ENCODE results near the gene AFAP1L1. TPM values are rescaled to one million over a fixed set of nuclear protein-coding genes. Genes with fewer than 3 reads are reported as not detected.

AFAP1L1 gene
- total and polyA plus RNA-seq, 10 of the 15 experiments (the other 5 are each of a cell fraction or from before 2014, with no cell fraction given) = 0.11 TPM; not detected in 9

GRCh38 chr5:149344151-149344550 lies 72.5 kb downstream of the AFAP1L1 start (continued):
- TF ChIP-seq RELB (IDR thresholded peaks at IDR 0.05; ENCODE audit: low read depth) (no peak), MEF2B (IDR thresholded peaks at IDR 0.05; ENCODE audit: partially characterized antibody, poor library complexity, severe bottlenecking) (no peak), BCL11A (IDR thresholded peaks at IDR 0.05; ENCODE audit: low read depth, low read length) (no peak), GATAD2B (conservative IDR thresholded peaks at IDR 0.05; ENCODE audit: low read depth) (no peak)
- TF ChIP-seq, protein P1, sequence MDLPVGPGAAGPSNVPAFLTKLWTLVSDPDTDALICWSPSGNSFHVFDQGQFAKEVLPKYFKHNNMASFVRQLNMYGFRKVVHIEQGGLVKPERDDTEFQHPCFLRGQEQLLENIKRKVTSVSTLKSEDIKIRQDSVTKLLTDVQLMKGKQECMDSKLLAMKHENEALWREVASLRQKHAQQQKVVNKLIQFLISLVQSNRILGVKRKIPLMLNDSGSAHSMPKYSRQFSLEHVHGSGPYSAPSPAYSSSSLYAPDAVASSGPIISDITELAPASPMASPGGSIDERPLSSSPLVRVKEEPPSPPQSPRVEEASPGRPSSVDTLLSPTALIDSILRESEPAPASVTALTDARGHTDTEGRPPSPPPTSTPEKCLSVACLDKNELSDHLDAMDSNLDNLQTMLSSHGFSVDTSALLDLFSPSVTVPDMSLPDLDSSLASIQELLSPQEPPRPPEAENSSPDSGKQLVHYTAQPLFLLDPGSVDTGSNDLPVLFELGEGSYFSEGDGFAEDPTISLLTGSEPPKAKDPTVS (IDR thresholded peaks at IDR 0.05; ENCODE audit: low read depth, low read length) = no peak
- TF ChIP-seq, protein P2, sequence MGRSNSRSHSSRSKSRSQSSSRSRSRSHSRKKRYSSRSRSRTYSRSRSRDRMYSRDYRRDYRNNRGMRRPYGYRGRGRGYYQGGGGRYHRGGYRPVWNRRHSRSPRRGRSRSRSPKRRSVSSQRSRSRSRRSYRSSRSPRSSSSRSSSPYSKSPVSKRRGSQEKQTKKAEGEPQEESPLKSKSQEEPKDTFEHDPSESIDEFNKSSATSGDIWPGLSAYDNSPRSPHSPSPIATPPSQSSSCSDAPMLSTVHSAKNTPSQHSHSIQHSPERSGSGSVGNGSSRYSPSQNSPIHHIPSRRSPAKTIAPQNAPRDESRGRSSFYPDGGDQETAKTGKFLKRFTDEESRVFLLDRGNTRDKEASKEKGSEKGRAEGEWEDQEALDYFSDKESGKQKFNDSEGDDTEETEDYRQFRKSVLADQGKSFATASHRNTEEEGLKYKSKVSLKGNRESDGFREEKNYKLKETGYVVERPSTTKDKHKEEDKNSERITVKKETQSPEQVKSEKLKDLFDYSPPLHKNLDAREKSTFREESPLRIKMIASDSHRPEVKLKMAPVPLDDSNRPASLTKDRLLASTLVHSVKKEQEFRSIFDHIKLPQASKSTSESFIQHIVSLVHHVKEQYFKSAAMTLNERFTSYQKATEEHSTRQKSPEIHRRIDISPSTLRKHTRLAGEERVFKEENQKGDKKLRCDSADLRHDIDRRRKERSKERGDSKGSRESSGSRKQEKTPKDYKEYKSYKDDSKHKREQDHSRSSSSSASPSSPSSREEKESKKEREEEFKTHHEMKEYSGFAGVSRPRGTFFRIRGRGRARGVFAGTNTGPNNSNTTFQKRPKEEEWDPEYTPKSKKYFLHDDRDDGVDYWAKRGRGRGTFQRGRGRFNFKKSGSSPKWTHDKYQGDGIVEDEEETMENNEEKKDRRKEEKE (IDR thresholded peaks at IDR 0.05) = no peak

Data from GM12878 (cell line).